ENCODE data around the gene METRN. TPM values are rescaled to one million over a fixed set of nuclear protein-coding genes. Genes with fewer than 3 reads are reported as not detected.
"Not testable (repeated sequence)": the region's sequence is repeated elsewhere in the genome, so short reads cannot be mapped to it uniquely, and the experiment has no call there.

METRN gene
- total RNA-seq, 2 donors from 2014 or later: 4.5 to 8.4 TPM

- Mint-ChIP-seq H3K27ac (no peak overlapping the region), H3K9me3 (no peaks in the 10 kb centered on the region), H3K4me1 (no peaks in the 10 kb centered on the region), H3K36me3 (ENCODE audit: low read depth) (no peaks in the 10 kb centered on the region), H3K27me3 (no peaks in the 10 kb centered on the region), H3K4me3 (no peak overlapping the region)
- ATAC-seq (replicated peaks): no peak
These were observed 37.0 kb downstream of the METRN start for GRCh38 chr16:752007-752312.

GRCh38 chr16:754121-754607 lies 39.2 kb downstream of the METRN start:
- not testable (repeated sequence) for H3K27ac Mint-ChIP-seq; H3K36me3 Mint-ChIP-seq (ENCODE audit: low read depth); ATAC-seq (replicated peaks); H3K4me1 Mint-ChIP-seq; H3K27me3 Mint-ChIP-seq; H3K9me3 Mint-ChIP-seq; H3K4me3 Mint-ChIP-seq

GRCh38 chr16:754656-755055 lies 39.7 kb downstream of the METRN start:
- Mint-ChIP-seq H3K4me3 (no peak overlapping the region), H3K27ac (no peak overlapping the region), H3K9me3 (no peaks in the 10 kb centered on the region), H3K4me1 (no peaks in the 10 kb centered on the region), H3K36me3 (ENCODE audit: low read depth) (no peaks in the 10 kb centered on the region), H3K27me3 (peaks cover 5% of the 10 kb centered on the region)
- ATAC-seq (replicated peaks): no peak

GRCh38 chr16:756428-756827 lies 41.5 kb downstream of the METRN start:
- no peaks in the 10 kb centered on the region for H3K9me3 Mint-ChIP-seq

GRCh38 chr16:759110-759910 lies 44.4 kb downstream of the METRN start:
- H3K27me3 Mint-ChIP-seq: peaks cover 5% of the 10 kb centered on the region
- no peak overlapping the region for H3K4me3 Mint-ChIP-seq
- no peaks in the 10 kb centered on the region for H3K4me1 Mint-ChIP-seq
- no peak overlapping the region for H3K27ac Mint-ChIP-seq
- H3K36me3 Mint-ChIP-seq (ENCODE audit: low read depth): no peaks in the 10 kb centered on the region
- ATAC-seq (replicated peaks): no peak
- H3K9me3 Mint-ChIP-seq: no peaks in the 10 kb centered on the region

More at GRCh38 chr16:756428-756827, 41.5 kb downstream of the METRN start:
- H3K36me3 Mint-ChIP-seq (ENCODE audit: low read depth): no peaks in the 10 kb centered on the region
- no peak overlapping the region for H3K27ac Mint-ChIP-seq
- ATAC-seq (replicated peaks): peak; percentile 95
- H3K4me3 Mint-ChIP-seq: no peak overlapping the region
- peaks cover 5% of the 10 kb centered on the region for H3K27me3 Mint-ChIP-seq
- H3K4me1 Mint-ChIP-seq: no peaks in the 10 kb centered on the region

GRCh38 chr16:760065-760464 lies 45.1 kb downstream of the METRN start:
- H3K27me3 Mint-ChIP-seq: peaks cover 5% of the 10 kb centered on the region
- no peak for ATAC-seq (replicated peaks)
- no peaks in the 10 kb centered on the region for H3K4me1 Mint-ChIP-seq
- no peak overlapping the region for H3K27ac Mint-ChIP-seq
- no peaks in the 10 kb centered on the region for H3K36me3 Mint-ChIP-seq (ENCODE audit: low read depth)
- H3K9me3 Mint-ChIP-seq: no peaks in the 10 kb centered on the region
- no peak overlapping the region for H3K4me3 Mint-ChIP-seq

- no peaks in the 10 kb centered on the region for H3K36me3 Mint-ChIP-seq (ENCODE audit: low read depth)
- H3K9me3 Mint-ChIP-seq: no peaks in the 10 kb centered on the region
- H3K27ac Mint-ChIP-seq: no peak within 1 kb of the TSS
- ATAC-seq (replicated peaks): no peak
- H3K4me3 Mint-ChIP-seq: no peak within 1 kb of the TSS
- peaks cover 5% of the 10 kb centered on the region for H3K27me3 Mint-ChIP-seq
- H3K4me1 Mint-ChIP-seq: no peaks in the 10 kb centered on the region
These were observed 45.8 kb downstream of the METRN start, which contains the start of gene MSLN for GRCh38 chr16:760545-761343. Gene MSLN (plus strand): TSS chr16:760734. CDS start chr16:762681, 1,947 bp downstream.

GRCh38 chr16:761625-762513 lies 47.0 kb downstream of the METRN start:
- Mint-ChIP-seq H3K9me3 (no peaks in the 10 kb centered on the region), H3K4me1 (no peaks in the 10 kb centered on the region), H3K4me3 (no peak overlapping the region), H3K27me3 (peaks cover 5% of the 10 kb centered on the region), H3K36me3 (ENCODE audit: low read depth) (no peaks in the 10 kb centered on the region), H3K27ac (no peak overlapping the region)
- ATAC-seq (replicated peaks): no peak

GRCh38 chr16:762595-763268 lies 47.8 kb downstream of the METRN start:
- no peaks in the 10 kb centered on the region for H3K4me1 Mint-ChIP-seq
- no peak overlapping the region for H3K4me3 Mint-ChIP-seq
- H3K27me3 Mint-ChIP-seq: peaks cover 2% of the 10 kb centered on the region
- no peaks in the 10 kb centered on the region for H3K9me3 Mint-ChIP-seq
- no peak overlapping the region for H3K27ac Mint-ChIP-seq
- no peaks in the 10 kb centered on the region for H3K36me3 Mint-ChIP-seq (ENCODE audit: low read depth)
- ATAC-seq (replicated peaks): no peak

- H3K9me3 Mint-ChIP-seq: no peaks in the 10 kb centered on the region
- H3K27ac Mint-ChIP-seq: no peak overlapping the region
- no peaks in the 10 kb centered on the region for H3K36me3 Mint-ChIP-seq (ENCODE audit: low read depth)
- H3K4me1 Mint-ChIP-seq: no peaks in the 10 kb centered on the region
- H3K27me3 Mint-ChIP-seq: no peaks in the 10 kb centered on the region
- no peak for ATAC-seq (replicated peaks)
- no peak overlapping the region for H3K4me3 Mint-ChIP-seq
These were observed 48.7 kb downstream of the METRN start for GRCh38 chr16:763369-764183.

GRCh38 chr16:764184-764750 lies 49.3 kb downstream of the METRN start:
- Mint-ChIP-seq H3K27ac (no peak overlapping the region), H3K27me3 (no peaks in the 10 kb centered on the region), H3K4me3 (no peak overlapping the region), H3K4me1 (no peaks in the 10 kb centered on the region), H3K9me3 (no peaks in the 10 kb centered on the region), H3K36me3 (ENCODE audit: low read depth) (no peaks in the 10 kb centered on the region)
- ATAC-seq (replicated peaks): no peak

GRCh38 chr16:764848-765487 lies 50.0 kb downstream of the METRN start:
- H3K4me1 Mint-ChIP-seq: no peaks in the 10 kb centered on the region

GRCh38 chr16:765488-765865 lies 50.6 kb downstream of the METRN start:
- no peaks in the 10 kb centered on the region for H3K27me3 Mint-ChIP-seq
- no peak for ATAC-seq (replicated peaks)
- H3K9me3 Mint-ChIP-seq: no peaks in the 10 kb centered on the region
- no peak overlapping the region for H3K27ac Mint-ChIP-seq
- H3K4me3 Mint-ChIP-seq: no peak overlapping the region
- H3K4me1 Mint-ChIP-seq: no peaks in the 10 kb centered on the region
- H3K36me3 Mint-ChIP-seq (ENCODE audit: low read depth): no peaks in the 10 kb centered on the region

More at GRCh38 chr16:764848-765487, 50.0 kb downstream of the METRN start:
- Mint-ChIP-seq H3K27ac (no peak overlapping the region), H3K27me3 (no peaks in the 10 kb centered on the region), H3K4me3 (no peak overlapping the region), H3K9me3 (no peaks in the 10 kb centered on the region), H3K36me3 (ENCODE audit: low read depth) (no peaks in the 10 kb centered on the region)
- ATAC-seq (replicated peaks): no peak

All from activated T-helper 17 cell treated with anti-CD3 and anti-CD28 coated beads, Interleukin-2, amount 50 U/mL, for 72 hours (primary cell).